HG03108 (cell line): ENCODE data around the gene KCNA10.
"Not testable (repeated sequence)": the region's sequence is repeated elsewhere in the genome, so short reads cannot be mapped to it uniquely, and the experiment has no call there.

Experiments
- ATAC-seq: cut with Tn5 transposase; IDR thresholded peaks from one replicate; pipeline ENCODE4 v1.9.1; 2021; ENCODE audit warnings: moderate library complexity; ENCODE audit not compliant: unreplicated experiment

KCNA10 gene

GRCh38 chr1:110535985-110536384, 17.0 kb upstream of the KCNA10 start:
- ATAC-seq = no peak

- no peak for ATAC-seq
Measured at GRCh38 chr1:110533230-110533629, 14.3 kb upstream of the KCNA10 start.

- no peak for ATAC-seq
Measured at GRCh38 chr1:110529011-110529410, 10.0 kb upstream of the KCNA10 start.

- ATAC-seq = no peak
Measured at GRCh38 chr1:110526201-110526780, 7.3 kb upstream of the KCNA10 start.

GRCh38 chr1:110525249-110525595, 6.2 kb upstream of the KCNA10 start:
- no peak for ATAC-seq

GRCh38 chr1:110524311-110525248, 5.6 kb upstream of the KCNA10 start:
- ATAC-seq = no peak

GRCh38 chr1:110523011-110523410, 4.0 kb upstream of the KCNA10 start:
- no peak for ATAC-seq

- no peak for ATAC-seq
Measured at GRCh38 chr1:110522560-110522959, 3.6 kb upstream of the KCNA10 start.

- ATAC-seq = no peak
Measured at GRCh38 chr1:110520827-110521226, 1.9 kb upstream of the KCNA10 start.

GRCh38 chr1:110515891-110516290, 3.1 kb downstream of the KCNA10 start:
- no peak for ATAC-seq

- no peak for ATAC-seq
Measured at GRCh38 chr1:110515041-110515440, 3.9 kb downstream of the KCNA10 start.

GRCh38 chr1:110513511-110513910, 5.5 kb downstream of the KCNA10 start:
- ATAC-seq = no peak

GRCh38 chr1:110511436-110511835, 7.5 kb downstream of the KCNA10 start:
- no peak for ATAC-seq

- not testable (repeated sequence) for ATAC-seq
Measured at GRCh38 chr1:110510921-110511320, 8.1 kb downstream of the KCNA10 start.

GRCh38 chr1:110509655-110510054, 9.3 kb downstream of the KCNA10 start:
- no peak for ATAC-seq

GRCh38 chr1:110508028-110508940, 10.7 kb downstream of the KCNA10 start:
- no peak for ATAC-seq

- ATAC-seq = no peak
Measured at GRCh38 chr1:110506541-110506940, 12.4 kb downstream of the KCNA10 start.

GRCh38 chr1:110505596-110505995, 13.4 kb downstream of the KCNA10 start:
- no peak for ATAC-seq

GRCh38 chr1:110504226-110504625, 14.7 kb downstream of the KCNA10 start:
- ATAC-seq = no peak

GRCh38 chr1:110503471-110503870, 15.5 kb downstream of the KCNA10 start:
- no peak for ATAC-seq

GRCh38 chr1:110502402-110503151, 16.4 kb downstream of the KCNA10 start:
- ATAC-seq = no peak
